ENCODE results near the gene FAM120A. TPM values are rescaled to one million over a fixed set of nuclear protein-coding genes. Genes with fewer than 3 reads are reported as not detected.

Gene FAM120A
- polyA plus RNA-seq, 4 donors: 69.7 to 81.0 (median 78.6) TPM

DNA sequence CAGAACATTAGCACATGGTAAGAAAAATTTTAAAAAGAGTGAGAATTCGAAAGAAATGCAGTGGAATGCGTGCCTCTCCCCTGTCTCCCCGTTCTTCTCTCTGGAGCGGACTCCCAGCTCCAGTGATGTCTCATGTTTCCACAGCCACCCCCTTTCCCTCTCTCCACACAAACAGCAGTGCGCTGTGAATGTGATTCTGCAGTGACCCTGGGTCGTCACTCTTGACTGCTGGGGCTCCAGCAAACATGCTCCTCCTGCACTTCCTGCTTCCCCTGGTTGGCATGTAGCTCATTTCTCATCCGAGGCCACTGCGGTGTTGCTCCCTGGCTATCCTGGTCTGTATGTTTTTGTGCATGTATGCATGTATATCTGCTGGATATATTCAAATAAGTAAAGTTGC is 138.2 kb downstream of the FAM120A start:
- peak in 1 of 4 donors; percentile 46 for DNase-seq (ENCODE audit: low read depth in 4 of 4, low spot score in 2 of 4)

DNA sequence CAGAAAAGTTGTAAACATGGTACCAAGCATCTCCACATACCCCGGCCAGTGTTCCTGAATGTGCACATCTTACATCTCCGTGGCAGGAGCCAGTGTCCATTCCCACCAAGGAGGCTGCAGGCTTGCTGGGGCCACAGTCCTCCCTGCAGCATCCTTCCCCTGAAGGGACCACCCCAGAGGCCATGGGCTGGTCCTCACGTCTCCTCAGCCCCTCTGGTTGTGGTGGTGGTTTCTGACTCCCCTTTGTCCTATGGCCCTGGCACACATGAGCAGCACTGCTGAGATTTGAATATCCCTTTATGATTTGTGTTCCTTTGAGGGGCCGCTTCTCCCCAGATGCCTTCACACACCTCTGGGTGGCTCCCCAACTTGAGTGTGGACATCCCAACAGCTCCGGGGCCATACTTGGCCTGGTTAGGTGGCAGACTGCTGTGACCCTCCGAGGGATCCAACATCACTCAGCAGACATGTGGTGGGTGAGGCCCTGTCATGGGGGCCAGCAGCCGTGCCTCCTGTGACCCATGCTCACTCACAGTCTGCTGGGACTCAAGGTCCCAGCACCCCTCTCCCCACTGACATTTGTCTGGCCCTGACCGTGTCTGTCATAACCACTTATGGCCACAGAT is 139.2 kb downstream of the FAM120A start:
- DNase-seq (ENCODE audit: low read depth in 4 of 4, low spot score in 2 of 4): no peak

DNA sequence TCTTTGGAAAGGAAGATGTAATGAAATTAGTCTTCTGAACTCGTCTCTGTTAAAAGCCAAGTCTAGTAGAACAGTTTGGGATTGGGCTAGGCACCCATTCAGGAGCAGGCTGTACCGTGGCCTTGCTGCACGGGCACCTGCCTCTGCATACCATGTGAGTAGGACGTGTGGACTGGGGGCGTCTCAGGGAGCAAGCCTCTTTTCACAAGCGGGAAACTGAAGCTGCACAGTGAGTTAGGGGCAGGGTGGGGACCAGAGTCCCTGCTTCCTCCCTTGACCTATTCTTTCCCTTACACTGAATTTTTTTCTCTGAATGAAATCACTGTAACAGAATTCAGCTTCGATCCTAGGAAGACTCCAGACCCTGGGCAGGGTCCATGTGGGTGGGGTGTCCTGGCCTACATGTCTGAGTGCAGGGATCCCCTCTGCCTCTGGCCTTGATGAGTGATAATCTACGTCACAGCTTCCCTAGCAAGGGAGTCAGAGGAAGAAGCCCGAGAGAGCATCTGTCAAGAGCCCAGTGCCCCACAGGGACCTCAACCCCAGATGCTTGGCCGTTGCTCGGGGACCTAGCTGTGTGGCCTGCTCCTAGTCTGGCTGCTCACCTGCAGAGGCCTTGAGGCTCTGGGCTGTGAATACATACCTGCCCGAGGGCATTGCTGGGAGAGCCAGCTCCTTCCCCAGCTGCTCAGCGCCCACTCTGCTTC is 140.0 kb downstream of the FAM120A start:
- DNase-seq (ENCODE audit: low read depth in 4 of 4, low spot score in 2 of 4): no peak

DNA sequence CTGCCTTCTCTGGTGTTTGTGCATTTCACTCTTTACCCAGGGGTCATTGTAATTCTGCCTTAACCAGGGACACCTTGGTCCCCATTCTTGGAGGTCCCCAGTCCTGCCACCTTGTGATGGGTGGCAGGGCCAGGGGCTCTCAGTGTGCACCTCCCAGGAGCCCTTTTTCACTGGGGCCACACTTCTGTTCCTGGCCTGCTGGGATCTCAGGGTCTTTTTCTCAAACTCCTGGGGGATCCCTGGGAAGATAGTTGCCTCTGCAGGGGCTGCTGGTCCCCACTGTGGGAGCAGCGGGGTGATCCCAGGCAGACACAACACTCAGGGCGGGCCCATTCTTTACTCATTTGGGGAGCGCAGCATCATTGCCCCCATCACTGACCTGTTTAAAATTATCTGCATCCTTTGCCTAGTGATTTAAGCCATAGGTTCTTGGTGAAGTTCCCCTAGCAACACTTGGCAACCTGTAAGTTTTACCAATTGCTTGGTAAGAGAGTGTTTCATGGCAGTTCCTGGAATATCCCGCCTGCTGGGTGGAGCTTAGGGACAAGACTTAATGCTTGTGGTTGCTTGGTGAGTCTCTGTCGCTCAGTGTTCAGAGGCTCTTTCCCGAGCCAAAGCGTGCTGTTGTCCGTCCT is 140.6 kb downstream of the FAM120A start:
- no peak for DNase-seq (ENCODE audit: low read depth in 4 of 4, low spot score in 2 of 4)

DNA sequence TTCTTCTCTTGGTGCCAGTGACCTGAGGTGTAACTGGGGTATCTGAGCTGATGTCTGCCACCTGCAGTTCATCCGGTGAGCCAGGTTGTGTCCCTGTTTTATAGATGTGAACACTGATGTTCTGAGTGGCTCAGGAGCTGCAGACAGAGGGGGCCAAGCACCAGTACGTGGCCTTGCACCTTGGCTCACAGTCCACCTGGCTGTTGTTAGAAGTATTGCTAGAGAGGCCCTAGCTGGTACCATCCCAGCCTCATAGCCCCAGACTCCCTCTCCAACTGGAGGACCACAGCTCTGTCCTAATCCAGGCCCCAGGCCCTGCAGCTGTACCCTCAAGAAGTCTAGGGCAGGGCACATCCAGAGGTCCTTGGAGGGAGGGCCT is 141.1 kb downstream of the FAM120A start:
- DNase-seq (ENCODE audit: low read depth in 4 of 4, low spot score in 2 of 4): no peak

DNA sequence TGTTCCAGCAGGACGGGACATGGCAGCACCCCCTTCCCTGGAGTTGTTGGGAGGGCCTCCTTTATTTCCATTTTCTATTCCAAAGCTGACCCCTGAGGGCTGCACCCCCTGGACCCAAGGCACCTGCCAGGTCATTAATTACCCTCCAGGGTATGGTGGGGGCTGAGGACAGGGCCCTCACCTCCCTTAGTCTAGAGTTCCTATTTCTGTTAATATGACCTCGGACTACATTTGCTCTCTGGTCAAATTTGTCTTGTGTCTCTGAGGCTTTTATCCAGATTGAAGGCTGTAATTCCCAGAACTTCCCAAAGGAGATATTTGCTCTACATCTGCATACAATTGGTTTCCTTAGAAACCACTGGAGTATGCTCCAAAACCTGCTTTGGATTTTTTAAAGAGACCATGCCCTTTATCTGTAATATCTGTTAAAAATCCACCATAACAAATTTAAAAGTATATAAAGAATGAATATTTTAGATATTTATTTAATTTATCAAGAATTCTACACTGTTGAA is 141.7 kb downstream of the FAM120A start:
- no peak for DNase-seq (ENCODE audit: low read depth in 4 of 4, low spot score in 2 of 4)

DNA sequence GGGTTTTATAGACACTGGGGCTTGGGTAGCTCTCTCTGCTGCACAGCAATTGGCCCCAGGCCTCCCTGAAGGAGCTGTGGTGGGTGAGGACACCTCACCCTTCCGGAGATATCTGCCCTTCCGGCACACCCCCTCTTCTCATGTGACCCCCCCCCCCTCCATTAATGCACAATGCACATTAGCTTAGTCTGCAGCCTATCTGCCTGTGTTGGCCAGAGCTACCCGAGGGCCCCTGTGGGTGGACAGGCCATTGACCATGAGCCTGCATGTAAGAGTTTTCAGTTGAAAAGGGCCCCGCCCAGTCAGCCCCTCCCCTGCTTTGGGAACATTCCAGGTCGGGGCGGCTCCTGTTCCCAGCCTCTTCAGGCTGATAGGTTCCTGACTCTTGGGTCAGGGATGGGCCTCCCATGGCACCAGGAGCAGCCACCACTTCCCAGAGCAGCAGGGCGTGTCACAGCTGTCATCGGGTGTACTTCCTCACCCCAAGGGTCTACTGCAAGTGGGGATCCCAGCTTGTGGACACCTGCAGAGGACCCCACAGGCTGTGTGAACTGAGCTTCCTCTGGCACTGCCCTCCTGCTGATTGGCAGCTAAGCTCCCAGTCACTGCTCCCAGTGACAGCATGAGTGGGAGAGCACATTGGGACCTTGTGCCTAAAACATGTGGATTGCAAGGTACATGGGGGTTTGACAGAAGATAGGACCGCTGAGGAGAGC is 142.7 kb downstream of the FAM120A start:
- no peak for DNase-seq (ENCODE audit: low read depth in 4 of 4, low spot score in 2 of 4)

DNA sequence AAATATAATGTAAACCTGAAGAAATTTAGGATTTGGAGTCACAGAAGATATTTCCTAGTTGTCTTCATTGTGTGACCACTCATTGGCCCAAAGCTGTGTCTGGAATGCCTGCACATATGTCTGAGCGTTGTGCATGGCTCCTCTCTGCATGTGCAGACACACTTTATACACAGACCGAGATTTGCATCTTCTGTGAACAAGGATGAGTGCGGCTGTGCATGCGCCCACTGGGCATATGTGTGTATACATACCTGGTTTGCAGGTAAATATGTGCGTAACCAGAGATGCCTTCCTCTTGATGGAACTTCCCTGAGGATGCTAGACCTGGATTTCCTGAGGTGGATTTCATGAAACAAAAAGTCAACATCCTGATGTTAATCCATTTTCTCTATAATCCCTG is 144.0 kb downstream of the FAM120A start:
- DNase-seq (ENCODE audit: low read depth in 4 of 4, low spot score in 2 of 4): no peak

DNA sequence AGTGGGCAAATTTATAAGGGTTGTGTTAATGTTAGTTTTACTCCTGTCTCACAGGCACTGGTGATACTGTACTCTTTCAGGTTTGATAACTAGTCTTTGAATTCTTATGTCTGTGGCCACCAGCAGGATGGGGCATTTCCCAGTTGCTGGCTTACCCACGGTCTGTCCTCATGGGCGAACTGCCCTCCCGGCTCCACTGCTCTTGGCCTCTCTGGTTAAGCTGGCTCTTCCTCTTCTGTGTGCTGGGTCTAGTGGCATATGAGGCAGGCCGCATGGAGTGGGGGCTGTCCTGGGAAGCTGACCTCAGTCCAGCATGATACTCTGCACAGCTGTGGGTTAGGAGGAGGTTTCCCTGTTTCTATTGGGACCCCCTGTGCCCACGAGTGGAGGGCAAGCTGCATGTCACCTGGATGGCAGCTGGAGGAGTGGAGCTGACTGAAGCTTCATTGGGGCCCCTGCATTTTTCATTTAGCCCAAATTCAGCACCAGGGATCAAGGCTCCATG is 144.4 kb downstream of the FAM120A start:
- no peak for DNase-seq (ENCODE audit: low read depth in 4 of 4, low spot score in 2 of 4)

DNA sequence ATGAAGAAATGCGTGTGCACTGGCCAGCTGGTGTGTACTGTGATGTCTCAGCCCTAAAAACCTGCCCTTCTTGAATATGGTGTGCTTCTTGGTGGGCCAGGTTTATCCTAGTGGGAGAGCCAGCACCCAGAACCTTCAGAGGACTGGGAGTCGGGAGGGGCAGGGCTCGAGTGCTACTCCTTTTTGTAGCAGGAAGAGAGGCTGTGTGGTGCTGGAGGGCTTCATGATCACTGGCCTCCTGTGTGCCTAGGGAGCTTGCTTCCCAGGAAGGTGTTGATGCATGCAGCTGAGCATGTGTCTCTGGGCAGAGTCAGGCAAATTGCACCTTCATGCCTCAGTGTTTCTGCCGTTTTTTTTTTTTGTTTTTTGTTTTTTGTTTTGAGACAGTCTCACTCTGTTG is 144.9 kb downstream of the FAM120A start:
- no peak for DNase-seq (ENCODE audit: low read depth in 4 of 4, low spot score in 2 of 4)

DNA sequence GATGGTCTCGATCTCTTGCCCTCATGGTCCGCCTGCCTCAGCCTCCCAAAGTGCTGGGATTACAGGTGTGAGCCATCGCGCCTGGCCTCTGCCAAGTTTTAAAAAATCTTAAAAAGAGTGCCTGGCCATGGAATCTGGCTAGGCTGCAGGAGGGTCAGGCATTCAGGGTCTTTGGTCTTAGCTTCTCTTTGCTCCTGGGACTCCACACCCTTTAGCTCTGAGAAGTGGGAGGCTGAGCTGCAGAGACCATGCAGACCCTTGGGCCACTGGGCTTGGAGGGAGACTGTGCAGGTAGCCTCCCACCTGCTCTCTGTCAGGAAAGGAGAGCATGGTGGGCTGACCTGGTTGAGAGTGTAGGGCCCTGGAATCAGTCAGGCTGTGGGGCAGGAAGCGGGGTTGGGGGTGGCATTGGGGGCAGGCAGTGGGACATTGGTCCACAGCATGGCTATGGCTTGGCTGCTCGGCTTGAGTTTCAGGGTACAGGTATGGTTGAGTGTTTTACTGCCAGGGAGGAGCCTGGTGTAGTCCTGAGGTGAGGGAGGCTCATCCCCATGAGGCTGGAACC is 145.7 kb downstream of the FAM120A start:
- DNase-seq (ENCODE audit: low read depth in 4 of 4, low spot score in 2 of 4): no peak

DNA sequence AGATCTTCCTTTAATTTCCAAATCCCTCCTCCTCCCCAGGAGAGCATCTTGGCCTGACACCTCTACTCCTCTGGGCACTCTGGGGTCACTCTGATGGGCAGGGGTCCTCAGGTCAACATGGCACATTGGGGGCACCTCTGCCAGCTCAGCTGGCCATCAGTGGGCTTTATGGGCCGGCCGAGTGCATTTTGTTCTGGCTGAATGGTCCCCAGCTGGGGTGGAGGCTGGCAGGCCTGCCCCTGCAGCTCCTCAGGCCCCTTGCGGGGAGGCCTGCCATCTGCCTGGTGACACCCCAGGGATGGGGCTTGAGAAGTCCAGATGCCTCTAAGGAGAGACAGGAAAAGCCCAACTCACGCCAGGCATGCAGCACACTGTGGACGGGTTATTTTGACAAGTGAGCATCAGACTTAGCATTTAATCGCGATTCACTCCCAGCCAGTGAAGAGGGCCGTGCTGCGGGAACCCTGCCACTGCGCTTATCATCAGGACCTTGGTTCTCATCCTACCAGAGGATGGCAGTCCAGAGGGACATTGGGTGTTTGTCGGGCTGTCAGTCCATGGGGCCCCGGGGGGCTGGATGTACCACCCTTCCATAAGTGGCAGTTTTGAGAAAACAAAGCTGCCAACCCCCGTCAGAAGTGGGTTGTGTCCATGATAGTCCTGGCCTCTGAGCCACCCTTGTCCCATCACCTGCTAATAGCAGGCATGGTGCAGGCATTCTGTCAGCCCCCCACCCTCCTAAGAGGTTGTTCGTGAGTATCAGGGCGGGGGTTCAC is 146.6 kb downstream of the FAM120A start:
- no peak for DNase-seq (ENCODE audit: low read depth in 4 of 4, low spot score in 2 of 4)

DNA sequence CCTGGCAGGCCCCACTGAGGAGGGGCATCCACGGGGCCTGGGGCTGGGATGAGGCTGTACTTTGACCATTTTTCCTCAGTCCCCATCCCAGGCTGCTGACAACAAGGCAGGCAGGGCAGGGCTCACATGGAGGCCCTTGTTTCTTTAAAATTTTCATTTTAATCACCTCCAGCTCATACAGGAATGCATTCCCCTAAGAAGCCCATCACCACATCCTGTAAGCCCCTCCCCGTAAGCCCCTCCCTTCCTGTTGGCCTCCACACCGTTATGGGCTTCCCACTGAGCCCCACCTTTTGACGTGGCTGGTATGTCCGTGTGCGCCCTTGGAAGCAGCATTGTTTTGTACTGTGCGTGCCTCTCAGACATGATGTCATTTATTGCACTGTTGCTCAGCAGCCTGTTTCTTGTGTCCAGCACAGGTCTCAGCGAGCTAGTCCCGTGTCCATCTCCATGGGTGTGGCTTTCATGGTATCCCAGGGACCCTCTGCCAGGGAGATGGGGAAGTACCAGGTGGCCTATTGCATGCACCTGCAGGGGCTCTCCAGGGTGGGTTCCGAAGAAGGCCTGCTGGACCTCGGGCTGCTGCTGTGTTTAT is 147.3 kb downstream of the FAM120A start:
- no peak for DNase-seq (ENCODE audit: low read depth in 4 of 4, low spot score in 2 of 4)

DNA sequence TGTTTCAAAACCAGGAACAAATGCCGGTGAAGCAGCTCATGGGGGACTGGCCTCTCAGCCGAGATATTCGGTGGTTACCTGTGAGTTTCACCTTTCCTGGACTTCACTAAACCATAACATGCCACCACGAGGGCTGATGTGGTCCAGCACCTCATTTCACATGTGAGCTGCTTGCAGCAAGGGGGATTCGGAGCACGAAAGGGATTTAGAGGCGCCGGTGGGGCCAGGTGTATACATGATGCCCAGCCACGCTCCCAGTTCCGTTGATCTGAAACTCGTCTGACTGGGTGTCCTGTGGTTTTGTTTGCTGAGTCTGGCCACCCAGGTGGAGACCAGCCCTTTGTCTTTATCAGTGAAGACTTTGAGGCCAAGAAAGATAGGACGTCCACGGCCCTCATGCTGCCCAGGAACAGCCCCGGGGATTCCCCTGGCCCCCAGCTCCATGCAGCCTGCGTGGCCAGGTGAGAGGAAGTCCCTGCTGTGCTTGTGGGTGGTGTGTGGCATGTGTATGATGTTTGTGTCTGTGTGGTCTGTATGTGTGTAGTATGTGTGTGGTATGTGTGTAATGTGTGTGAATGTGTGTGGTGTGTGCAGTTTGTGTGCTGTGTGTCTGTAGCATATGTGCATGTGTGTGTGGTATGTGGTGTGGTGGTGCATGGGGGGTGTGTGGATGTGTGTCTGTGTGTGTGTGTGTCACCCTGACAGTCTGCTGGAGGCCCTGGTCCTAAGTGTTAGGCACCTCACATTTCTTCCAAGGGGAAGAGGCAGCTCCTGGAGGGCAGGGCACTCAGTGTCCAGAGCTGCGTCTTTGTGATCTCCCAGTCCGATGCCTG is 148.3 kb downstream of the FAM120A start:
- no peak for DNase-seq (ENCODE audit: low read depth in 4 of 4, low spot score in 2 of 4)

DNA sequence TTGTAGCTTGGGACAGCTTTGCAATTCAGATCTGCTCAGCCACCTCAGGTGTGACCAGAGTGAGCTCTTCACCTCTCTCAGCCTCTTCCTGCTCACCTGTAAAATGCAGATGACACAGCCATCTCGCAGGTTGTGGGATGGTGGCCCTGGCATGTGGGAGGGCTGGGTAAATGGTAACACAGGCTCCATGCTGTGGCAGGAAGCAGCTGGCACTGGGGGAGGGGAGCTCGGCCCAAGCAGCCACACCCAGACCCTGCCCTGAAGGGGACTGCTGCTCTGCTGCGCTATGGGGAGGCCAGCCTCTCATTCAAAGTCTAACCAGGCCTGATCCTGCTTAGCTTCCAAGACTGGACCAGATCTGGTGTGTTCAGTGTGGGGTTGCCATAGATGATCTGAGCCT is 149.0 kb downstream of the FAM120A start:
- DNase-seq (ENCODE audit: low read depth in 4 of 4, low spot score in 2 of 4): no peak

DNA sequence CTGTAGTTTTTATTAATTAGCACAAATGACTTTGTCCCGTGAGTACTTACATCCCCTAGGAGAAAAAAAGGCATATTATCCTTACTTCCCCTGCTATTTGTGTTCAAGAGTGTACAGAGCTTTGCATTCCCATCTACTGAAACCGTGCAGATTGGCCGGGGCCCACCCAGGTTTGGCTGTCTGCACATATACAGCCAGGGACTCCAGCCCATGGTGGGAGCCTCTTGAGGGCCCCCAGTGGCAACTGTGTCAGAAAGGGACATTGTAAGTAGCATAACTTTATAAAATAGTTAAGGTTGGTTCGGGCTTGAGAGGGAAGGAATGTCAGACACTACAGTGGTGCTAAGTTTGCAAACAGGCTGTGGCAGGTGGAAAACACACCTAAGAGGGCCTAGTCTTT is 149.6 kb downstream of the FAM120A start:
- DNase-seq (ENCODE audit: low read depth in 4 of 4, low spot score in 2 of 4): no peak

DNA sequence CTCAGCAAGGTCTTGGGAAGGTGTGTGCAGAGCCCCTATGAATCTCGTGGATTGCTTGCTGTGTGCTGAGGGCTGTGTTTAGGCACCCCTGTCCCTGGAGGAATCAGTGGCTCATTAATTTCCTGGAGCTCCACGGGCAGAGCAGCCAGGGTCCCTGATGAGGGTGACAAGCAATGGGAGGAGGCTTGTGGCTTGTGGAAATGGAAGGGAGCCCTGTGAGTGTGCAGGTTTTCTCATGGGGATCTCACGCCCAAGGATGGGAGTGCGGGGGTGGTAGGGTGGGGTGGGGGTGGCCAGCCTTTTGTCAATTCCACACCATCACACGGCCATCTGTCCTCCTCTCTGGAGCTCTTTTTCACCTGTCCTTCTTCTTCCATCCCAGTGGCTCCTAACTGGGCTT is 150.2 kb downstream of the FAM120A start:
- DNase-seq (ENCODE audit: low read depth in 4 of 4, low spot score in 2 of 4): no peak

DNA sequence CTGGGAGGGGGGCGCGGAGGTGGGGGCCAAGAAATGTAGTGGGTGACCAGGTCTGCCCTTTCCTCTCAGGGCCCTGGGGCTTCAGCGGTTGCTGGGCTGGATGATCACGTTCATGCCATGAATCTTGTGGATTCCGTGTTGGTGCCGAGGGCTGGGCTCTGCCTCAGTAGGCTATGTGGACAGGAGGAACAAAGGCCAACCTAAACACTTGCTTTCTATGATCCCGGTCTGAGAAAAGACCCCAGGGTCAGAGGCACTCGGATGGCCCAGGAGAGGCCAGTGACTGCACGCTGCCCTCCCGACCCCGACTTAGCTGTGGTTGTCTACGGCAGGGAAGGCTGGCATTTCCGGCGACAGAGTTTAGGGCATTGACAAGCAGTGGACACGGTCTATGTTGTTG is 151.5 kb downstream of the FAM120A start:
- no peak for DNase-seq (ENCODE audit: low read depth in 4 of 4, low spot score in 2 of 4)

DNA sequence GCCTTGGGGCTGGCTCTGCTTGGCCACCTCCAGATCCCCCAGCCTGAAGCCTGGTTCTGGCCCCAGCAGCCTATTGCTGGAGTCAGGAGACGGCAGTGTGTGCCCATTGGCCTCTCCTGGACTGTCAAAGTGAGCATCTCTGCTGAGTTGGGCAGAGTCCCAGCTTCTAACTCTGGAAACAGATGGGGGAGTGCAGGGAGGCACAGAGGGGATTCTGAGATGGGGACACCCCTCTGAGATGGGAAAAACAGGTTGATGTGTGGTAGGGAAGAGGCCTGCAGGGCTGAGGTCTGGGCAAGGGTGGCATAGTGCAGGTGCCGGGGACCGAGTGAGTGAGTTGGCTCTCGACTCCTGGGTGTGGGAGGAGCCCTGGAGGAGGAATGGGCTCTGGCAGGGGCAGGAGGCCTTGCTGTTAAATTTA is 152.4 kb downstream of the FAM120A start:
- DNase-seq (ENCODE audit: low read depth in 4 of 4, low spot score in 2 of 4): no peak
